Measurements from ENCODE around the gene KRTAP20-2. TPM values are rescaled to one million over a fixed set of nuclear protein-coding genes. Genes with fewer than 3 reads are reported as not detected.

KRTAP20-2 gene
- polyA plus RNA-seq, 3 donors = not detected

DNA sequence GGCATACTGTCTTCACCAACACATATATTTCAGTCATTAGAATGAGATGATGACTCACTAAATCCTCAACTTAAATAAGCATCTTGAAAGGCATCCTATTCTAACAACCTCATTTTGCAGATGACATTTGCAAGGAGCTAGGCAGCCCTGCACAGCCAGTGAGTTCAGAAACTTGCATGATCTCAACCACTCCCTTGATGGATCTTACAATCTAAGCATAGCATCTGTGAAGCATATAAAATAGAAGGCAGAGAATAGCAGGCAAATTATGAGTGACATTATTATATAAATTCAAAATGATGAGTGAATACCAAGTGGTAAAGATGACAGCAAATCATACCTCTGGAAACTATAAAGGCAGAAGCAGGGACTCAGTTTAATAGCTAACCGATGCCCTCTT is 39.3 kb downstream of the KRTAP20-2 start:
- peaks cover 8 to 34% of the 10 kb centered on the region in 2 donors for H3K9me3 ChIP-seq (replicated peaks in 1 of 2; ENCODE audit: control insufficient read depth in 1 of 2, insufficient read depth in 1 of 2, low read length in 2 of 2)
- TF ChIP-seq, protein P1, sequence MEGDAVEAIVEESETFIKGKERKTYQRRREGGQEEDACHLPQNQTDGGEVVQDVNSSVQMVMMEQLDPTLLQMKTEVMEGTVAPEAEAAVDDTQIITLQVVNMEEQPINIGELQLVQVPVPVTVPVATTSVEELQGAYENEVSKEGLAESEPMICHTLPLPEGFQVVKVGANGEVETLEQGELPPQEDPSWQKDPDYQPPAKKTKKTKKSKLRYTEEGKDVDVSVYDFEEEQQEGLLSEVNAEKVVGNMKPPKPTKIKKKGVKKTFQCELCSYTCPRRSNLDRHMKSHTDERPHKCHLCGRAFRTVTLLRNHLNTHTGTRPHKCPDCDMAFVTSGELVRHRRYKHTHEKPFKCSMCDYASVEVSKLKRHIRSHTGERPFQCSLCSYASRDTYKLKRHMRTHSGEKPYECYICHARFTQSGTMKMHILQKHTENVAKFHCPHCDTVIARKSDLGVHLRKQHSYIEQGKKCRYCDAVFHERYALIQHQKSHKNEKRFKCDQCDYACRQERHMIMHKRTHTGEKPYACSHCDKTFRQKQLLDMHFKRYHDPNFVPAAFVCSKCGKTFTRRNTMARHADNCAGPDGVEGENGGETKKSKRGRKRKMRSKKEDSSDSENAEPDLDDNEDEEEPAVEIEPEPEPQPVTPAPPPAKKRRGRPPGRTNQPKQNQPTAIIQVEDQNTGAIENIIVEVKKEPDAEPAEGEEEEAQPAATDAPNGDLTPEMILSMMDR (IDR thresholded peaks at IDR 0.05) = no peak
- H3K9ac ChIP-seq (ENCODE audit: insufficient read depth, low read length, poor library complexity, severe bottlenecking) = no peak overlapping the region
- Mint-ChIP-seq H3K36me3 (no peaks in the 10 kb centered on the region), H3K4me3 (no peak overlapping the region), H3K9me3 (peaks cover 0 to 15% (median 4%) of the 10 kb centered on the region in 7 donors), H3K27me3 (ENCODE audit: low read depth in 3 of 3) (peaks cover 0 to 2% (median 0%) of the 10 kb centered on the region in 3 donors), H3K4me1 (no peaks in the 10 kb centered on the region), H3K27ac (no peak overlapping the region)
- no peaks in the 10 kb centered on the region for H3K79me2 ChIP-seq (ENCODE audit: insufficient read depth, low read length)
- WGBS (ENCODE audit: insufficient coverage) = no CpG with 5 or more reads among the region's 1 CpG
- no peak overlapping the region for H2AFZ ChIP-seq (ENCODE audit: insufficient read depth, low read depth, low read length, poor library complexity, severe bottlenecking)
- H3K36me3 ChIP-seq (replicated peaks in 1 of 2; ENCODE audit: control insufficient read depth in 1 of 2, insufficient read depth in 2 of 2, low read length in 2 of 2) = no peaks in the 10 kb centered on the region
- H3K27me3 ChIP-seq (ENCODE audit: control insufficient read depth in 2 of 2, insufficient read depth in 2 of 2, low read length in 2 of 2) = no peaks in the 10 kb centered on the region
- no peak overlapping the region for H3K4me2 ChIP-seq (replicated peaks; ENCODE audit: extremely low read depth, low read length, poor library complexity, severe bottlenecking)
- no peak for DNase-seq
- H3K27ac ChIP-seq (ENCODE audit: low read depth in 1 of 2, low read length in 2 of 2) = no peak overlapping the region
- no peak overlapping the region for H3K4me3 ChIP-seq (replicated peaks in 1 of 3; ENCODE audit: low read depth in 2 of 3, low read length in 3 of 3)
- intact Hi-C loops (cut with micrococcal nuclease) = no loop called here
- no peaks in the 10 kb centered on the region for H4K20me1 ChIP-seq (ENCODE audit: insufficient read depth, low read length)
- no peaks in the 10 kb centered on the region for H3K4me1 ChIP-seq (ENCODE audit: control insufficient read depth in 1 of 2, insufficient read depth in 2 of 2, low read length in 2 of 2)

DNA sequence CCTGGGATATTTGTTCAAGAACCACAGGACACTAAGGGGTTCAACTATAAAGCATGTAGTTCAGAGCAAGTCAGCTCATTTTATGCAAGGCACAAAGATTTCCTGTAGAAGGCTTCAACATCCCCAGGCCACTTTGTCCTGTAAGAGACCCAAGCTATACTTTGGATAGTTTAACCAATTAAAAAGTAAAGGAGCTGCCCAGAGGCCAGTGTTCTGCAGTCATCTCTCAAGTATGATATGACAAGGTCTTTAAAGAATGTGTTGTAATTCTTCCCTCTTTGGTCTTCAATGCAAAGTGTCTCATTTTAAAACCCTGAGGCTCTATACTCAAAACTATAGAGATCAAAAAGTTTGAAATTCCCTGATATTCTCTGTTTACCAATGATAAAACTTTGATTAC is 41.7 kb downstream of the KRTAP20-2 start:
- H3K79me2 ChIP-seq (ENCODE audit: insufficient read depth, low read length) = no peaks in the 10 kb centered on the region
- H3K4me3 ChIP-seq (replicated peaks in 1 of 3; ENCODE audit: low read depth in 2 of 3, low read length in 3 of 3) = no peak overlapping the region
- H3K9ac ChIP-seq (ENCODE audit: insufficient read depth, low read length, poor library complexity, severe bottlenecking) = no peak overlapping the region
- no peaks in the 10 kb centered on the region for H3K4me1 ChIP-seq (ENCODE audit: control insufficient read depth in 1 of 2, insufficient read depth in 2 of 2, low read length in 2 of 2)
- H3K9me3 Mint-ChIP-seq = peaks cover 0 to 7% (median 4%) of the 10 kb centered on the region in 7 donors
- H3K36me3 ChIP-seq (replicated peaks in 1 of 2; ENCODE audit: control insufficient read depth in 1 of 2, insufficient read depth in 2 of 2, low read length in 2 of 2) = no peaks in the 10 kb centered on the region
- intact Hi-C loops (cut with micrococcal nuclease) = no loop called here
- TF ChIP-seq, protein P1 (IDR thresholded peaks at IDR 0.05) = no peak
- no peak overlapping the region for H3K27ac Mint-ChIP-seq
- H3K27me3 Mint-ChIP-seq (ENCODE audit: low read depth in 3 of 3) = no peaks in the 10 kb centered on the region
- DNase-seq = no peak
- H3K4me3 Mint-ChIP-seq = no peak overlapping the region
- H3K36me3 Mint-ChIP-seq = no peaks in the 10 kb centered on the region
- H3K27ac ChIP-seq (ENCODE audit: low read depth in 1 of 2, low read length in 2 of 2) = no peak overlapping the region
- no peak overlapping the region for H3K4me2 ChIP-seq (replicated peaks; ENCODE audit: extremely low read depth, low read length, poor library complexity, severe bottlenecking)
- H2AFZ ChIP-seq (ENCODE audit: insufficient read depth, low read depth, low read length, poor library complexity, severe bottlenecking) = no peak overlapping the region
- H3K4me1 Mint-ChIP-seq = no peaks in the 10 kb centered on the region
- no peaks in the 10 kb centered on the region for H4K20me1 ChIP-seq (ENCODE audit: insufficient read depth, low read length)
- H3K9me3 ChIP-seq (replicated peaks in 1 of 2; ENCODE audit: control insufficient read depth in 1 of 2, insufficient read depth in 1 of 2, low read length in 2 of 2) = peaks cover 8 to 22% of the 10 kb centered on the region in 2 donors
- no peaks in the 10 kb centered on the region for H3K27me3 ChIP-seq (ENCODE audit: control insufficient read depth in 2 of 2, insufficient read depth in 2 of 2, low read length in 2 of 2)
